TTC549 (cell line): ENCODE results near the gene CRELD2.

Experiments used
- FAIRE-seq: peaks from 2 replicates; lab custom pipeline; 2012; peaks lifted over from hg19 to GRCh38; lab: Jason Lieb, UNC

The CRELD2 gene

GRCh38 chr22:49958366-49958921 is 40.0 kb downstream of the CRELD2 start:
- FAIRE-seq: no peak

- FAIRE-seq: no peak
Observed at GRCh38 chr22:49958931-49959781, 40.7 kb downstream of the CRELD2 start.

GRCh38 chr22:49959782-49960158 is 41.3 kb downstream of the CRELD2 start:
- no peak for FAIRE-seq

GRCh38 chr22:49960159-49961004 is 41.9 kb downstream of the CRELD2 start, which contains the start of gene PIM3:
TSS of gene PIM3 (plus strand) at chr22:49960772. CDS start at chr22:49960948, 176 bp downstream.
- no peak for FAIRE-seq

GRCh38 chr22:49961005-49961600 is 42.7 kb downstream of the CRELD2 start:
- no peak for FAIRE-seq

GRCh38 chr22:49961601-49962011 is 43.2 kb downstream of the CRELD2 start:
- no peak for FAIRE-seq

- no peak for FAIRE-seq
Observed at GRCh38 chr22:49962012-49962750, 43.7 kb downstream of the CRELD2 start.

GRCh38 chr22:49962751-49963646 is 44.6 kb downstream of the CRELD2 start:
- FAIRE-seq: no peak

- FAIRE-seq: no peak
Observed at GRCh38 chr22:49963647-49964026, 45.2 kb downstream of the CRELD2 start.

- FAIRE-seq: no peak
Observed at GRCh38 chr22:49964136-49965090, 46.0 kb downstream of the CRELD2 start.

- FAIRE-seq: no peak
Observed at GRCh38 chr22:49965091-49966040, 46.9 kb downstream of the CRELD2 start.

- FAIRE-seq: no peak
Observed at GRCh38 chr22:49966041-49966773, 47.8 kb downstream of the CRELD2 start.

- no peak for FAIRE-seq
Observed at GRCh38 chr22:49966774-49967705, 48.6 kb downstream of the CRELD2 start.

GRCh38 chr22:49967706-49968208 is 49.3 kb downstream of the CRELD2 start:
- no peak for FAIRE-seq

GRCh38 chr22:49968313-49968830 is 49.9 kb downstream of the CRELD2 start:
- no peak for FAIRE-seq
